ENCODE results near the gene PIK3C2G.
"Not testable (repeated sequence)": the region's sequence is repeated elsewhere in the genome, so short reads cannot be mapped to it uniquely, and the experiment has no call there.

Gene PIK3C2G

GRCh38 chr12:18658829-18659228, 397.5 kb downstream of the PIK3C2G start:
- H3K27ac Mint-ChIP-seq, result no peak overlapping the region
- no peak overlapping the region for H3K4me3 Mint-ChIP-seq
- H3K36me3 Mint-ChIP-seq (ENCODE audit: low read depth), result no peaks in the 10 kb centered on the region
- H3K9me3 Mint-ChIP-seq, result peaks cover 49% of the 10 kb centered on the region
- no peaks in the 10 kb centered on the region for H3K4me1 Mint-ChIP-seq (ENCODE audit: low read depth)
- intact Hi-C loops (cut with micrococcal nuclease), result no loop called here
- H3K27me3 Mint-ChIP-seq, result no peaks in the 10 kb centered on the region

- no peaks in the 10 kb centered on the region for H3K27me3 Mint-ChIP-seq
- intact Hi-C loops (cut with micrococcal nuclease), result no loop called here
- H3K4me1 Mint-ChIP-seq (ENCODE audit: low read depth), result no peaks in the 10 kb centered on the region
- peaks cover 8% of the 10 kb centered on the region for H3K9me3 Mint-ChIP-seq
- H3K4me3 Mint-ChIP-seq, result no peak overlapping the region
- H3K36me3 Mint-ChIP-seq (ENCODE audit: low read depth), result no peaks in the 10 kb centered on the region
- H3K27ac Mint-ChIP-seq, result no peak overlapping the region
Observed at GRCh38 chr12:18676141-18676540, 414.8 kb downstream of the PIK3C2G start.

GRCh38 chr12:18676996-18677588, 415.8 kb downstream of the PIK3C2G start:
- Mint-ChIP-seq H3K36me3 (ENCODE audit: low read depth) (no peaks in the 10 kb centered on the region), H3K4me3 (no peak overlapping the region), H3K4me1 (ENCODE audit: low read depth) (no peaks in the 10 kb centered on the region), H3K9me3 (peaks cover 8% of the 10 kb centered on the region), H3K27me3 (no peaks in the 10 kb centered on the region), H3K27ac (no peak overlapping the region)
- intact Hi-C loops (cut with micrococcal nuclease), result no loop called here

- Mint-ChIP-seq H3K4me1 (ENCODE audit: low read depth) (peaks cover 16% of the 10 kb centered on the region), H3K4me3 (no peak overlapping the region), H3K27me3 (no peaks in the 10 kb centered on the region), H3K9me3 (peaks cover 8% of the 10 kb centered on the region), H3K36me3 (ENCODE audit: low read depth) (no peaks in the 10 kb centered on the region), H3K27ac (no peak overlapping the region)
- intact Hi-C loops (cut with micrococcal nuclease), result no loop called here
Observed at GRCh38 chr12:18681818-18682217, 420.5 kb downstream of the PIK3C2G start.

GRCh38 chr12:18683327-18684013, 422.2 kb downstream of the PIK3C2G start:
- Mint-ChIP-seq H3K27me3 (no peaks in the 10 kb centered on the region), H3K4me3 (no peak overlapping the region), H3K9me3 (peaks cover 8% of the 10 kb centered on the region), H3K4me1 (ENCODE audit: low read depth) (peaks cover 16% of the 10 kb centered on the region), H3K27ac (peak overlapping the region; percentile 5), H3K36me3 (ENCODE audit: low read depth) (no peaks in the 10 kb centered on the region)
- intact Hi-C loops (cut with micrococcal nuclease), result no loop called here

GRCh38 chr12:18684430-18684829, 423.1 kb downstream of the PIK3C2G start:
- peaks cover 8% of the 10 kb centered on the region for H3K9me3 Mint-ChIP-seq
- peaks cover 16% of the 10 kb centered on the region for H3K4me1 Mint-ChIP-seq (ENCODE audit: low read depth)
- intact Hi-C loops (cut with micrococcal nuclease), result no loop called here
- no peak overlapping the region for H3K27ac Mint-ChIP-seq
- no peaks in the 10 kb centered on the region for H3K36me3 Mint-ChIP-seq (ENCODE audit: low read depth)
- no peak overlapping the region for H3K4me3 Mint-ChIP-seq
- no peaks in the 10 kb centered on the region for H3K27me3 Mint-ChIP-seq

- Mint-ChIP-seq H3K4me1 (ENCODE audit: low read depth) (peaks cover 5% of the 10 kb centered on the region), H3K9me3 (no peaks in the 10 kb centered on the region), H3K36me3 (ENCODE audit: low read depth) (no peaks in the 10 kb centered on the region), H3K27me3 (no peaks in the 10 kb centered on the region), H3K27ac (no peak overlapping the region), H3K4me3 (no peak overlapping the region)
- intact Hi-C loops (cut with micrococcal nuclease), result no loop called here
Observed at GRCh38 chr12:18689771-18690170, 428.5 kb downstream of the PIK3C2G start.

GRCh38 chr12:18690653-18691052, 429.3 kb downstream of the PIK3C2G start:
- Mint-ChIP-seq H3K4me1 (ENCODE audit: low read depth) (no peaks in the 10 kb centered on the region), H3K9me3 (no peaks in the 10 kb centered on the region), H3K27ac (no peak overlapping the region), H3K36me3 (ENCODE audit: low read depth) (no peaks in the 10 kb centered on the region), H3K27me3 (no peaks in the 10 kb centered on the region), H3K4me3 (no peak overlapping the region)
- intact Hi-C loops (cut with micrococcal nuclease), result no loop called here

GRCh38 chr12:18693986-18694385, 432.7 kb downstream of the PIK3C2G start:
- H3K36me3 Mint-ChIP-seq (ENCODE audit: low read depth); H3K27me3 Mint-ChIP-seq; intact Hi-C loops (cut with micrococcal nuclease); H3K4me3 Mint-ChIP-seq; H3K9me3 Mint-ChIP-seq; H3K4me1 Mint-ChIP-seq (ENCODE audit: low read depth); H3K27ac Mint-ChIP-seq: not testable (repeated sequence)

- Mint-ChIP-seq H3K36me3 (ENCODE audit: low read depth) (no peaks in the 10 kb centered on the region), H3K4me1 (ENCODE audit: low read depth) (no peaks in the 10 kb centered on the region), H3K27me3 (no peaks in the 10 kb centered on the region), H3K27ac (no peak overlapping the region), H3K9me3 (no peaks in the 10 kb centered on the region), H3K4me3 (no peak overlapping the region)
- intact Hi-C loops (cut with micrococcal nuclease), result no loop called here
Observed at GRCh38 chr12:18696971-18697602, 435.8 kb downstream of the PIK3C2G start.

All from dendritic cell treated with granulocyte-macrophage colony-stimulating factor and Interleukin-4, amounts not matched to agents 40 ng/mL and 50 ng/mL, for 4 days (primary cell).